Measurements from ENCODE around the gene ILF3. TPM values are rescaled to one million over a fixed set of nuclear protein-coding genes. Genes with fewer than 3 reads are reported as not detected.

The ILF3 gene
- polyA plus RNA-seq, 10 donors: 126 to 193 (median 157) TPM

GRCh38 chr19:10726268-10726667 lies 72.1 kb downstream of the ILF3 start:
- no peak for DNase-seq

GRCh38 chr19:10727685-10728201 lies 73.6 kb downstream of the ILF3 start:
- DNase-seq: no peak

GRCh38 chr19:10729411-10729810 lies 75.3 kb downstream of the ILF3 start:
- DNase-seq: no peak

- no peak for DNase-seq
Measured at GRCh38 chr19:10730932-10731331, 76.8 kb downstream of the ILF3 start.

- no peak for DNase-seq
Measured at GRCh38 chr19:10735741-10736140, 81.6 kb downstream of the ILF3 start.

GRCh38 chr19:10736189-10736588 lies 82.0 kb downstream of the ILF3 start:
- no peak for DNase-seq

- no peak for DNase-seq
Measured at GRCh38 chr19:10736916-10737551, 82.9 kb downstream of the ILF3 start.

- DNase-seq: no peak
Measured at GRCh38 chr19:10737722-10738121, 83.6 kb downstream of the ILF3 start.

GRCh38 chr19:10740798-10741197 lies 86.7 kb downstream of the ILF3 start:
- no peak for DNase-seq

Other genes starting within 250 kb of the ILF3 start
- gene PDE4A, start 233.8 kb upstream of the ILF3 start, polyA plus RNA-seq (ENCODE audit: insufficient read length in 10 of 10): 1 to 10 TPM; 2.9 to 4.8 (median 3.9) TPM
- gene KEAP1, start 151.0 kb upstream of the ILF3 start, polyA plus RNA-seq (ENCODE audit: insufficient read length in 10 of 10): 10 to 100 TPM; 57.9 to 73.5 (median 65.2) TPM
- gene S1PR5, start 136.9 kb upstream of the ILF3 start, polyA plus RNA-seq (ENCODE audit: insufficient read length in 10 of 10): 1 to 10 TPM in 9 of 10 donors, under 1 TPM in 1; 0.95 to 2.9 (median 1.2) TPM
- gene ATG4D, start 110.4 kb upstream of the ILF3 start, polyA plus RNA-seq (ENCODE audit: insufficient read length in 10 of 10): 10 to 100 TPM; 15.1 to 25.3 (median 20.6) TPM
- 10 to 100 TPM; 15.6 to 27.9 (median 22.0) TPM for gene KRI1, start 88.3 kb upstream of the ILF3 start, polyA plus RNA-seq (ENCODE audit: insufficient read length in 10 of 10)
- gene CDKN2D, start 85.4 kb upstream of the ILF3 start, polyA plus RNA-seq (ENCODE audit: insufficient read length in 10 of 10): 10 to 100 TPM; 13.6 to 22.3 (median 15.5) TPM
- 1 to 10 TPM in 2 of 10 donors, under 1 TPM in 4, not detected in 4; 0.23 to 2.9 (median 0.43) TPM for gene AP1M2, start 67.0 kb upstream of the ILF3 start, polyA plus RNA-seq (ENCODE audit: insufficient read length in 10 of 10)
- gene SLC44A2, start 28.8 kb upstream of the ILF3 start, polyA plus RNA-seq (ENCODE audit: insufficient read length in 10 of 10): 100 to 1,000 TPM; 112 to 146 (median 132) TPM
- 10 to 100 TPM; 20.0 to 40.3 (median 29.4) TPM for gene QTRT1, start 47.1 kb downstream of the ILF3 start, polyA plus RNA-seq (ENCODE audit: insufficient read length in 10 of 10)
- 10 to 100 TPM; 60.7 to 83.2 (median 72.5) TPM for gene DNM2, start 63.7 kb downstream of the ILF3 start, polyA plus RNA-seq (ENCODE audit: insufficient read length in 10 of 10)
- gene TMED1, start 181.9 kb downstream of the ILF3 start, polyA plus RNA-seq (ENCODE audit: insufficient read length in 10 of 10): 10 to 100 TPM; 26.9 to 45.0 (median 33.6) TPM
- 1 to 10 TPM; 1.6 to 4.7 (median 2.6) TPM for gene C19orf38, start 194.1 kb downstream of the ILF3 start, polyA plus RNA-seq (ENCODE audit: insufficient read length in 10 of 10)
- 10 to 100 TPM; 48.9 to 66.5 (median 57.1) TPM for gene CARM1, start 217.2 kb downstream of the ILF3 start, polyA plus RNA-seq (ENCODE audit: insufficient read length in 10 of 10)

Data from muscle of back (tissue), 11 donors.